ENCODE data around the gene OBP2B.
"Not testable (repeated sequence)": the region's sequence is repeated elsewhere in the genome, so short reads cannot be mapped to it uniquely, and the experiment has no call there.

Gene OBP2B

DNA sequence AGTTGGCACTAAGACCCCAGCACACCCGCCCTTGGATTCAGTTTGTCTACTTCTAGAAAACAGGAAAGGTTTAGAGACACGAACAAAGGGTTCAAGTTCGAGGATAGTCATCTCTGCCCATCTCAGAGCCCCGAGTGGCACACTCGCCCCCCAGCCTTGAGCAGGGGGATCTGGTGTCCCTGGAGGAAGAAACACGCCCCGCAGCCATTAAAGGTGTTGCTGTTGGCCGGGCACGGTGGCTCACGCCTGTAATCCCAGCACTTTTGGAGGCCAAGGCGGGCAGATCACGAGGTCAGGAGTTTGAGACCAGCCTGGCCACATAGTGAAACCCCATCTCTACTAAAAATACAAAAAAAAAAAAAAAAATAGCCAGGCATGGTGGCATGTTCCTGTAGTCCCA lies 39.4 kb downstream of the OBP2B start:
- DNase-seq (ENCODE audit: low read depth in 1 of 2, low spot score in 1 of 2): not testable (repeated sequence)

DNA sequence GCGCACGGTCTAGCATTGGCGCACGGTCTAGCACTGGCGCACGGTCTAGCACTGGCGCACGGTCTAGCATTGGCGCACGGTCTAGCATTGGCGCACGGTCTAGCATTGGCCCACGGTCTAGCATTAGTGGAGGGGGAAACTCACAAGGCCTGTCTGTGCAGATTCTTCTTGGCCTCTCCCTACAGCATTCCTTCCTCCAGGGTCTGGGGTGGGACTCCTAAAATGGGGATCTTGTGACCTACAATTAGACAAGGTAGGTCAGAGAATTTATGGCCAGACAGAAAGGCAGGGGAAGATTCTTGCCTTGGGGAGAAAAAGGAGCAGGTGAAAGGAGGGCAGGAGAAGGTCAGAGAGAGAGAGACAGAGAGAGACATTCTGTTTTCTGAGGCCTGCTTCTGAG lies 39.9 kb downstream of the OBP2B start:
- no peak for DNase-seq (ENCODE audit: low read depth in 1 of 2, low spot score in 1 of 2)

DNA sequence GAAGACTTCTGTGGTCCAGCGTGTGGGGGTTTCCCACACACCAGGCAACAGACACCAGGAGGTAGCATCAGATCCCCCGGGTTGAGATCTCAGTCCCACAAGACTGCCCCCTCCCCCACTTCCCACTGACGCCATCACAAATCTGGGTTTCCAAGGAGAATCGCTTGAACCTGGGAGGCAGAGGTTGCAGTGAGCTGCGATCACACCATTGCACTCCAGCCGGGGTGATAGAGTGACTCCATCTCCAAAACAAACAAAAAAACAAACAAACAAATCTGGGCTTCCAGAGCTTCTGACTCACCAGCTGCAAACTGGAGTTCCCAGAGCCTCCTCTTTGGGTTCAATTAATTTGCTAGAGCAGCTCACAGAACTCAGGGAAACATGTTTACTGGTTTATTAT lies 40.6 kb downstream of the OBP2B start:
- DNase-seq (ENCODE audit: low read depth in 1 of 2, low spot score in 1 of 2): no peak

DNA sequence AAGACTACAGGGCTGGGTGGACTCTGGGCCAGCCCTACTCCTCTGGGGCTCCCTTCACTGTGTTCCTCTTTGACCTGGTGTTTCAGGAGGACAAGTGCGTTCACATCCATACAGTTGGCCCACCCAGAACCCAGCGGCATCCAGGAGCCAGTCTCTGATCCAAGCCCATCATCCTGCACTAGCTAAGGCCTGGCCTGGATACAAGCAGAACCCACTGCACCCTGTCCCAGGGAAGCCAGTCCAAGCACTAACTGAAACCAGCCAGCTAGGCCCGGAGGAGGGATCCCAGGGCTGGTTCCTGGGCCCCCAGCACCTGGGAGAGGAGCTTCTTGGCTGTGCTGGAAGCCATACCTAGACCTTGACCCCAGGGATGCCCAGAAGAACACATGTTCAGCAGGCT lies 41.3 kb downstream of the OBP2B start:
- no peak for DNase-seq (ENCODE audit: low read depth in 1 of 2, low spot score in 1 of 2)

DNA sequence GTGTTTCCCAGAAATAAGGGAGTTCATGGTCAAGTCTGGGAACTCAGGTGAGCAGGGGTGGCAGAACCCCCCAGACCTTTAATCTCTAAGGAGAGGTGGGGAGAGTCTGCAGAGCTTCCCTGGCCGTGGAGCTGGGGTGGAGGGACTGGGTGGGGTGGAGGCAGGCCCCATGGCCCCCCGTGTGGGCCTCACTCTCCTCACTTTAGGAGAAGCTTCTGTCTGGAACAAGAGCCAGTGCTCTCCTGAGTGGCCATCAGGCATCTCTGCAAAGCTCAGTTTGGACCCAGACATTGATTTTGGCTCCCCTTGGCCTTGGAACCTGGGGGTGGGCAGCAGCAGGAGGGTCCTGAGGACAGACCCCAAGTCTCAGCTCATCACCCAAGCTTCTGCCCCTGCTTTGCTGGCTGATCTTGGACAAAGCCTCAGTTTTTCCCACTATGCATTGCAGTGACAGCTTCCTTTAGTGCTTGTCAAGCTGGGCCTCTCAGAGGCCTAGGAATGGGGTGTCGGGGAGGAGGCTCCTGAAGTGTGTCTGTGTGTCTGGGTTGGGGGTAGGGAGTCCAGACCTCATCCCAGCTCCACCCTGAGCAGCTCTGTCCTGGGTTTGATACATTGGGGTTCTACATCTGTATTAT lies 41.8 kb downstream of the OBP2B start:
- DNase-seq (ENCODE audit: low read depth in 1 of 2, low spot score in 1 of 2): no peak

DNA sequence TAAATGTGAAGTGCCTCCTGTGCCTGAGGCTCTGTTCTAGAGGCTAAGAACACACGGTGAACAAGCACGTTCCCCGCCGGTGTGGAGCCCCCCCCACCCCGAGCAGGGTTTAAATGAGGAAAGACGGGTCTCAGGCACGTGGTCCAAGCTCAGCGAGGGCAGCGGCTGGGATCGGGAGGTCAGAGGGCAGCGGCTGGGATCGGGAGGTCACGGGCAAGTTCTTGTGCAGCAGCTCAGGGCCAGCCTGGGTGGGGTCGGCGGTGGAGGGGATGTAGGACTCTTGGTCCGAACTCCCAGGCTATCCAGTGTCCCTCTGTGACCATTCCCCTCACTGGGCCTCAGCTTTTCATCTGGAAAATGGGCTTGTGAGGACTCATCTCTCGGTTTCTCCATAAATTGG lies 42.7 kb downstream of the OBP2B start:
- DNase-seq (ENCODE audit: low read depth in 1 of 2, low spot score in 1 of 2): no peak

DNA sequence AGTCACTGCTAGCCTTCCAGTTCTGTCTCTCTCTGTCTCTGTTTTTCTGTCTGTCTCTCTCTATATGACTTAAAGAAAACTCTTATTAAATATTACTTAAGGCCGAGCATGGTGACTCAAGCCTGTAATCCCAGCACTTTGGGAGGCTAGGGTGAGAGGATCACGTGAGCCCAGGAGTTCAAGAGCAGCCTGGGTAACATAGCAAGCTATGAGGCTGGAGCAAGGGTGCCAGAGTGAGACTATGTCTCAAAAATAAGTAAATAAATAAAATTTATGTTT lies 43.7 kb downstream of the OBP2B start:
- no peak for DNase-seq (ENCODE audit: low read depth in 1 of 2, low spot score in 1 of 2)

DNA sequence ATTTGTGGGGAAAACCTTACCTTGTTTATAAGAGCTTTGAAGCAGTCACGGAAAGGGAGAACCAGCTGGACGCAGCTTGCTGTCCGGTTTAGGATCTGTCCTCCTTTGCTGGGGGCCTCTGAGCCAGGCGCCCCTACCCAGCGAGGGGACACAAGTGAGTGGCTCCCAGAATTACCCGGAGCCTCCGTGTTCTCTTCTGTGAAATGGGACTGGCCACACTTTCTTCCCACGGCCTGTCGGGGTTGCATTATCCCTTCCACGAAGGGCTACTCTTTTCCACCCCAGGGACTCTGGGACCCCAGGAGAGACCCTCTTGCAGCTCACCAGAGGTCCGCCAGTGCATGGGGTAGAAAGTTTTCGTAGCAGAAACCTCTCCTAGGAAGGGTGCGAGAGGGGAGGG lies 44.9 kb downstream of the OBP2B start:
- no peak for DNase-seq (ENCODE audit: low read depth in 1 of 2, low spot score in 1 of 2)

DNA sequence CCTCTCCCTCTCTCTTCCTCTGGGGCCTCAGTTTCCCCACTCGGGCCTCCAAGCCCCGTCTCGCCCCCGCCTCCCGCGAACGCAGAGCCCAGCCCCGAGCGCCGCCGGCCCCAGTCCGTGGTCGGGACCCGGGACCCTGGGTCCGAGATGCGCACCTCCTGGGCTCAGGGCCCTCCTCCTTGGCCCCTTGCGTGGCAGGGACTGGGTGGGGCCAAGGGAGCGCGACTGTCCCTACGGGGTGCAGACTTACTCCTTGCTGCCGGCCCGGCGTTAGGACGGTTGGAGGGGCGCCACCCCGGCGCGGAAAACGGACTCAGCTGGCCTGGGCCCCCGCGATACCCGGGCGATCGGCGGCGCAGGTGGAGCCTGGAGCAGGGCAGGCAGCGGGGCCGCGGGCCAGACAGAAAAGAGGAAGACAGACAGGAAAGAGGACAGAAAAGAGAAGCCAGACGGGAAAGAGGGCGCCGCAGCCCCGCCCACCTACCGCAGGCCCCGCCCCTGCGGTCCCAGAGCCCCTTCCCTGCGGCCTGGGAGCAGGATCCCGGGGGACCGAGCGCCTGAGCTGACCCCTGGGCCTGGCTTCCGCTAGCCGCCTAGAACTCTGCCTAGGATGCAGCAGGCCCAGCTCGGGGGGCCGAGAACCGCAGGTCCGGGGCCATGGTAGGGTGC lies 45.4 kb downstream of the OBP2B start, which contains the start of gene GBGT1:
Gene GBGT1, minus strand, starts transcription at position 411 of the 669 bp plus-strand sequence. CDS start 1,502 bp downstream, outside the sequence.
- peak in 1 of 2 donors; percentile 18 for DNase-seq (ENCODE audit: low read depth in 1 of 2, low spot score in 1 of 2)

DNA sequence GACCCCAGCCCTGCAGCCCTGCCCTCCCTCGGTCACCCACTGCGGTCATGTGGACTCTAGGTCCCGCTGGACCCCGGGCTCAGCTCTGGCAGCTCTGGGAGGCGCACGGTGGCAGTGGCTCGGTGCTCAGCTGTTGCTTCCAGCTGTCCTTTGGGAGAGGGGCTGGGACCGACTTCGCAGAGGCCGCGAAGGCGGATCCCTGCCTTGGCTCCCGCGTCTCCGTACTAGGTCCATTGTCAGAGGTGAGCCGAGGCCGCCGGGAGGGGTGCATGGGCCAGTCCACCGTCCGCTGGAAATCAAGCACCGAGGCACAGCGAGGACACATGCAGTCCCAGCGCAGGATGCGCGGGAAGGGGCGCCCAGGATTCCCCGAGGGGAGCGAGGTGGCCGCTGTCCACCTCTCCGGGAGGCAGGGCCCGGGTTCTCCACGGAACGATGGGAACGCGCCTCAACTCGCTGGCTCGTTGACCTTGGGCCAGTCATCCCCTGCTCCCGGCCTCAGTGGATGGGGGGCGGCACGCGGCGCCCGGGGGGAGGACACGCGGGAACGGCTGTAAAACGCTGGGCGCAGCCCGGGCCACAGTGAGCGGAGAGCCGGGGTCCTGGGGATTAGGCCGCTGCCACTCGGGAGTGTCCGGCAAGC lies 46.1 kb downstream of the OBP2B start:
- DNase-seq (ENCODE audit: low read depth in 1 of 2, low spot score in 1 of 2): no peak

DNA sequence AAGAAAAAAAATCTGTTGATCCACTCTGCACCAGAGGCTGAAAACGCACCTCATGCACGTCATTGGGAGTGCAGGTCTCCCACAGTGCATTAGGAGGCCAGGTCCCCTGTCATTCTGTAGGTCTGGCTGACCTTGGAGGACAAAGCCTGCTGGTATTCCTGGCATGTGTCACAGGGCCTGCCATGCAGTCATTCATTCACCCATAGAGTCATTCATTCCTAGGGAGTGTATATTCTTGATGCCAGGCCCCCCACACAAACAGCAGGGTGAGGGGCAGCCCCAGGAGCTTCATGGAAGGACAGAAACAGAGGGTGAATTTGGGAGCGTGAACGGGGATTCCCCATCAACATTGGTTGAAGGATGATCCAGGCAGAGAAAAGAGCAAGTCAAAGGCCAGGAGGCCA lies 47.5 kb downstream of the OBP2B start:
- DNase-seq (ENCODE audit: low read depth in 1 of 2, low spot score in 1 of 2): no peak

DNA sequence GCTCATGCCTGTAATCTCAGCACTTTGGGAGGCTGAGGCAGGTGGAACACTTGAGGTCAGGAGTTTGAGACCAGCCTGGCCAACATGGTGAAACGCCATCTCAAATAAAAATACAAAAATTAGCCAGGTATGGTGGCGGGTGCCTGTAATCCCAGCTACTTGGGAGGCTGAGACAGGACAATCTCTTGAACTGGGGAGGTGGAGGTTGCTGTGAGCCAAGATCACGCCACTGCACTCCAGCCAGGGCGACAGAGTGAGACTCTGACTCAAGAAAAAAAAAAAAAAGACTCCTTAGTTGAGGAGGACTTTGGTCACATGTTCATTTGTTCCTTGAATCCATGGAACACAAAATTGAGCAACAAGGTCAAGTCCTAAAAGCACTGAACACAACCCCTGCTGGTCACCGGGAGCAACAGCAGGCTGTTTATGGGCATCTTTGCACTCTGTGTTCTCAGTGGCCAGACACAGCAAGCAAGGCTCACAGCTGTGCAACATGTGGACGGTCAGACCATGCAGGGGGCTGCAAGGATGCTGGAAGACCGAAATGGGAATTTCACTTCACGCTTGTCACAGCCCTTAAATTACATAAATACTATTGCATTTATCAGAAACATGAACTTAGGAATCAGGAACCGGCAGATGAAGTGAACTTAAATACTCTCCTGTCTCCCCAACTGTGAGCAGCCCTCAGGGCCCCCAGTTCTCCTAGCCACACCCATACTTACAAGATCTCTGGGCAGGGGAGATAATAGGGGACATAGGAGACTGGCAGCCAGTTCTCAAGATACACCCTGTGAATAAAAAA lies 48.1 kb downstream of the OBP2B start:
- no peak for DNase-seq (ENCODE audit: low read depth in 1 of 2, low spot score in 1 of 2)

DNA sequence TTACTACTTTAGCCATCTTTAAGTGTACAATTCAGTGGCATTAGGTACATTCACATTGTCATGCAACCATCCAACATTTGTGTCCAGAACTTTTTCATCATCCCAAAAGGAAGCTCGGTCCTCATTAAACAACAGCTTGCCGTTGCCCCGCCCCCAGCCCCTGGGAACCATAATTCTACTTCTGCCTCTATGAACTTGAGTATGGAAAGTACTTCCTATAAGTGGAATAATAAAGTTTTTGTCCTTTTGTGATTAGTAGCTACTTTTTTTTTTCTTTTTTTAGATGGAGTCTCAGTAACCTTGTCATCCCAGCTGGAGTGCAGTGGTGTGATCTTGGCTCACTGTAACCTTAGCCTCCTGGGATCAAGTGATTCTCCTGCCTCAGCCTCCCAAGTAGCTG lies 50.4 kb downstream of the OBP2B start:
- no peak for DNase-seq (ENCODE audit: low read depth in 1 of 2, low spot score in 1 of 2)
